GM19372 (cell line): ENCODE measurements around the gene TMEM170B.
A peak's percentile ranks its signal among the peaks of the same experiment; 100 is the strongest.
"Not testable (repeated sequence)": the region's sequence is repeated elsewhere in the genome, so short reads cannot be mapped to it uniquely, and the experiment has no call there.

Experiments
- ATAC-seq: cut with Tn5 transposase; IDR thresholded peaks from one replicate; pipeline ENCODE4 v1.9.1; 2021; ENCODE audit warnings: mild to moderate bottlenecking, low read depth, moderate library complexity; ENCODE audit not compliant: unreplicated experiment

TMEM170B gene

DNA sequence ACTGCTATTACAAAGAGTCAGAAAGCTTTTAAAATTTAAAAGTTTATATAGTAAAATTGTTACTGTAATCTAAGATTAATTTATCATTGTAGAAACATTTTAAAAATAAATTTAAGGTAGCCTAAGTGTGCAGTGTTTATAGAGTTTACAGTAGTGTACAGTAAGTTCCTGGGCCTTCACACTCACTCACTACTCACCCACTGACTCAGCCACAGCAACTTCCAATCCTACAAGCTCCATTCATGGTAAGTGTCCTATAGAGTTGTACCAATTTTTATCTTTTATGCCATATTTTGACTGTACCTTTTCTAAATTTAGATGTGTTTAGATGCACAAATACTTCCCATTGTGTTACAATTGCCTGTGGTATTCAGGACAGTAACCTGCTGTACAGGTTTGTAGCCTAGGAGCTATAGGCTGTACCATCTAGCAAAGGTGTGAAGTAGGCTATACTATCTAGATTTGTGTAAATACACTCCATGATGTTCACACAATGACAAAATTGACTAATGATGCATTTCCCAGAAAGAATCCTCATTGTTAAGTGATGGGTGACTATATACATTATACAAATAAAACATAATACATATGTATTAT, 10.2 kb upstream of the TMEM170B start:
- no peak for ATAC-seq

DNA sequence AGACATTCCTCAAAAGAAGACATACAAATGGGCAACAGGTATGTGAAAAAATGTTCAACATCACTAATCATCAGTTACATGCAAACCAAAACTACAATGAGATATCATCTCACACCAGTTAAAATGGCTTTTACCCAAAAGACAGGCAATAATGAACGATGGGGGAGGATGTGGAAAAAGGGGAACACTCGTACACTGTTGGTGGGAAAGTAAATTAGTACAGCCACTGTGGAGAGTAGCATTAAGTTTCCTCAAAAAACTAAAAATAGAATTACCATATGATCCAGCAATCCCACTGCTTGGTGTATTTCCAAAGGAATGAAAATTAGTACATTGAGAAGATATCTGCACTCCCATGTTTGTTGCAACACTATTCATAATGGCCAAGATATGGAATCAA, 8.6 kb upstream of the TMEM170B start:
- ATAC-seq = no peak

DNA sequence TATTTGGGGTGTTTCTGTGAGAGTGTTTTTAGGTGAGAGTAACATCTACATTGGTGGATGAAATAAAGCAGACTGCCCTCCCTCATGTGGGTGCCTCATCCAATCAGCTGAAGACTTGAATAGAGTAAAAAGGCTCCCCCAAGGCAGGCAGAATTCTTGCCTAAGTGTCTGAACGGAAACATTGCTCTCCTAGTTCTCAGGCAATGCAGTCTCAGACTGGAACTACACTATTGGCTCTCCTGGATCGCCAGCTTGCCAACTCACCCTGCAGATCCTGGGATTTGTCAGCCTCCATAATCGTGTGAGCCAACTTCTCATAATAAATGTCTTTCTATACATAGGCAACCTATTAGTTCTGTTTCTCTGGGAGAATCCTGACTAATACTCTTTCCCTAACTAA, 5.5 kb upstream of the TMEM170B start:
- ATAC-seq = no peak

DNA sequence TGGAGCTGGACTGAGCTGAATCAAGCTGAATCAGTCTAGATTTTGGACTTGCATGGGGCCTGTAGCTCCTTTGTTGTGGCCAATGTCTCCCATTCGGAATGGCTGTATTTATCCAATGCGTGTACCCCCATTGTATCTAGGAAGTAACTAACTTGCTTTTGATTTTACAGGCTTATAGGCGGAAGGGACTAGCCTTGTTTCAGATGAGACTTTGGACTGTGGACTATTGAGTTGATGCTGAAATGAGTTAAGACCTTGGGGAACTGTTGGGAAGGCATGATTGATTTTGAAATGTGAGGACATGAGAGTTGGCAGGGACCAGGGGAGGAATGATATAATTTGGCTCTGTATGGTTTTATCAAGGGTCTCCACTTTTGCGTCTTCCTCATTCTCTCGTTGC, 3.0 kb upstream of the TMEM170B start:
- ATAC-seq = no peak

DNA sequence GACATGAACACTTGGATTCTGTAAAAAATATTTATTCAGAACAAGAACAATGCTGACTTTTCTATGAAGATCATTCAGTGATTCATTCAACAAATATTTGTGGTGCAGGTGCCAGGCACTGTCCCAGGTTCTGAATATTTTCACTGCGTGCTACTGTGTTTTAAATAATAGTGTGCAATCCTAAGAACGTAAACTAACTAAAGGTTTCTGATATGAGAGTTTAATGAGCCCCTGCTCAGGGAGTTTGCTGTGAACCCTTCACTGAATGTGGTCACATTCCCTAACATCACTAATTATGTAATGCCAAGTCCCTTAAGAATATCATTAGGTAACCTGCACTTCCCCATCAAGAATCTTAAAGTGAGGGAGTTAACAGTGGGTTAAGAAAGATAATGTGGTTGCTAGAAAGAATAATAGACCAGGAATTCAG, 1.7 kb upstream of the TMEM170B start:
- no peak for ATAC-seq

DNA sequence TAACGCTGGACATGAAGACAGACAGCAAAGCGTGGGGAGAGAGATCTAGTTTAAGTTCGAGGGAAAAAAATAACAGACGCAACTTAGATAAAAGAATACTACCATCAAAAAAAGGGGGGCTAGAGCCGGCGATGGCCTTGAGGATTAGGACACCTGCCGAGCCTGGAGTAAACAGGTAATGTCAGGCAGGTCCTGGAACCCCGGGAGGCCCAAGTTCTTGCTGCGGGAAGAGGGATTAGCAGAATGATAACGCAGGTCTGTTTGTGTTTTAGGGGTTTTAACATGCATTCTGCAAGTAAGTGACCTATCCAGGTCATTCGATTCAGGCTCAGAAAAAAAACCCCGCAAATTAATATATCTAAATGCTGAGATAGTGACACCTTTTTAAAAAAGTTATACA, 754 bp upstream of the TMEM170B start:
- no peak for ATAC-seq

DNA sequence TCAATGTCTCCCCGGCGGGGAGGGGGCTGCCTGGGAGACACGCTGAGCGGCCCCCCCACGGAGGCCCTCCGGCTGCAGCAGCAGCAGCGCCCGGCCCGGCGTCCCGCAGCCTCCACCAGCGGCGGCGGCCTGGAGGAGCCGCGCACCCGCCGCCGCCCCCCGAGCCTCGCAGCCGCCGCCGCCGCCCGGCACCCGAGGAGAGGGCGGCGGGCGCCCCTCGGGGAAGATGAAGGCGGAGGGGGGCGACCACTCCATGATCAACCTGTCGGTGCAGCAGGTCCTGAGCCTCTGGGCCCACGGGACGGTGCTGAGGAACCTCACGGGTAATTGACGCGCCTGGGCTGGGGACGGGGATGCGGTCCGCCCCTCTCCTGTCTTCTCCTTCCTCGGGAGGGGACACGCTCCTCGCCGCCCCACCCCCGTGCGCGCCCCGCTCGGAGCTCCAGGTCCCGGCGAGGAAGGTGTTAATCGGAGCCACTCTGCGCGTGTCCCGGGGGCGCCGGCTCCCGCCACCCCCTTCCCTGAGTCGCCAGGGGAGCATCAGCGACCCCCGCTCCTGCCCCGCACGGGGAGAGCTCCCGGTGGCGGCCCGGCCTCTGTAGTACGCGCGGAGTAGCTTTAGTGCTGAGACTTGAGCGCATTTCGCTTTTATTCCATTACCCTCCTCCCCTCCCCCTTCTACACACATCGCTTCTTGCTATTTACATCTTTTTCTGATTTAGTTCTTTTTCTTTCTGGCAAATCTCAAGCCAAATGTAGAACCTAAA, 686 bp downstream of the TMEM170B start:
- peak; percentile 12 for ATAC-seq

DNA sequence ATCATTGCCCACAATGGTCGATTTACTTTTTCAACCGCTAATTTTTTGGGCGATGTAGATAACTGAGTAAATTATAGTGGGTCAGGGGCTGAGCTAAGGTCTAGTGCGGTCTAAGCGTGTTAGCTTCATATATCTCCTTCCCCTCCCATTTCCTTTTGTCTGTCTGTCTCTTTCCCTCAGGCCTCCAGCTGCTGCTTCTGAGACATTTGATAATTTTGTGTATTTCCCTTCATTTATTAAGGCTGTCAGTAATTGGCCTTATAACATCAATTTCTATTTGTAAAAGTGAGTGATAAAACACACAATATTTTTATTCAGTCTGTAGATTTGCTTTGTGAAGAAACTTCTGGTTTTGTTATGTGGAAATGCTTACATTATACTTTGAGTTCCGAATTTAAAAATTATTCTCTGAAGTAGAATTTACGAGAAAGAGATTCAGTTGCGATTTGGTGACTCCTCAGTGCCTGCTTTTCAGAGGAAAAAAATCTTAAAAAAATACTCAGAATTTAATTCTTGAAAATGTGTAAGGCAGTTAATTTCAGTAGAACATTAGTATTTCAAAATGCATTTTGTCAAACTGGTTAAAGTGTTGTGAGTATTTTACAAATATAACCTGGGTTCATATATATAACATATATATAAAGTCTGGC, 1.4 kb downstream of the TMEM170B start:
- no peak for ATAC-seq

DNA sequence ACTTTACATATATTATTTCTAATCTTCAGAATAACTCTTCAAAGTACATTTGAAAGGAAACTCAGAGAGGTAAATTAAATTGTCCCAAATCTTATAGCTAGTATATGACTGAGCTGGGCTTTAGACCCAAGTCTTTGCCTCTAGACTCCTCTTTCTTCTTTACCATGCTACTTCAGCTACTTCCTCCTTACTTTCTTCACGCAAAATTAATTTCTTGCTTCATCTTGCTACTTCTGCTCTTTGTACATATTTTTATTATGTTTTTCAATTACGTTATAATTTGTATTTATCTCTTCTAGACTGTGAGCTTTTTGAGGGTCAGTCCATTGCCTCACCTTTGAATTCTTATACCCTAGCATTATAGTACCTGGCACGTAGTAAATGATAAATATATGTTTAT, 5.3 kb downstream of the TMEM170B start:
- ATAC-seq = no peak

DNA sequence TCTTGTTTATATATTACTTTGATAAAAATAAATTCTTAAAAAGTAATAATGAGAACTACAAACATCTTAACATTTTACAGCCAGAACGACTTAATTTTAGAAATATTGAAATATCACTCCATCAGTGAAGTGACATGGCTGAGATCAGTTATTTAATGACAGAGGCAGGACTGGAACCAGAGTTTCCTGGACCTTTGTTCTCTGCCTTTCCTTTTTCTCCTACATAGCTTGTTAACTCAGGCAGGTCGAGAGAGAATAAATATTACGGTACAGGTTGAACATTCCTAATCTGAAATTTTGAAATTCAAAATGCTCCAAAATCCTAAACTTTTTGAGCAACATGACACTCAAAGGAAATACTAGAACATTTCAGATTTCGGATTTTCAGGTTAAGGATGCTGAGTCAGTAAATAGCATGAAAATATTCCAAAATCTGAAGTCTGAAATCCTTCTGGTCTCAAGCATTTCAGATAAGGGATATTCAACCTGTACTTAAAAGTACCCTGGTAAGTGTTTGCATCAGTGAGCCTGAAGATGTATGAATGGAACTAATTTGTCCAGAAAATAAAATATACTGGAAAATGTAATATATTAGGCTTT, 6.5 kb downstream of the TMEM170B start:
- ATAC-seq = no peak

DNA sequence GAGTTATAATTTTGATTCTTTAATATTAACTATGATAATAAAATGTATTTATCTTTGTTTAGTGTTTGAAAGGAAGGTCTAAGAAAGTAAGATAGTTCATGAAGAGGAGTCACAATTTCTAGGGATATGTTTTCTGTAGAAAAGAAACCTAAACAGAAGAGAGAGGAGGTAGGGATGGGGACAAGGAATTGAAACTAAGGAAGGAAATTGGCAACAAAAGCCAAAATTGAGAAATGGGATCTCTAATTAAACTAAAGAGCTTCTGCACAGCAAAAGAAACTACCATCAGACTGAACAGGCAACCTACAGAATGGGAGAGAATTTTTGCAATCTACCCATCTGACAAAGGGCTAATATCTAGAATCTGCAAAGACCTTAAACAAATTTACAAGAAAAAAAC, 10.3 kb downstream of the TMEM170B start:
- ATAC-seq = not testable (repeated sequence)

DNA sequence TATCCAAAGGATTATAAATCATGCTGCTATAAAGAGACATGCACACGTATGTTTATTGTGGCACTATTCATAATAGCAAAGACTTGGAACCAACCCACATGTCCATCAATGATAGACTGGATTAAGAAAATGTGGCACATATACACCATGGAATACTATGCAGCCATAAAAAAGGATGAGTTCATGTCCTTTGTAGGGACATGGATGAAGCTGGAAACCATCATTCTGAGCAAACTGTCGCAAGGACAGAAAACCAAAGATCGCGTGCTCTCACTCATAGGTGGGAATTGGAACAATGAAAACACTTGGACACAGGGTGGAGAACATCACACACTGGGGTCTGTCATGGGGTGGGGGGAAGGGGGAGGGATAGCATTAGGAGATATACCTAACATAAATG, 11.0 kb downstream of the TMEM170B start:
- ATAC-seq = not testable (repeated sequence)

DNA sequence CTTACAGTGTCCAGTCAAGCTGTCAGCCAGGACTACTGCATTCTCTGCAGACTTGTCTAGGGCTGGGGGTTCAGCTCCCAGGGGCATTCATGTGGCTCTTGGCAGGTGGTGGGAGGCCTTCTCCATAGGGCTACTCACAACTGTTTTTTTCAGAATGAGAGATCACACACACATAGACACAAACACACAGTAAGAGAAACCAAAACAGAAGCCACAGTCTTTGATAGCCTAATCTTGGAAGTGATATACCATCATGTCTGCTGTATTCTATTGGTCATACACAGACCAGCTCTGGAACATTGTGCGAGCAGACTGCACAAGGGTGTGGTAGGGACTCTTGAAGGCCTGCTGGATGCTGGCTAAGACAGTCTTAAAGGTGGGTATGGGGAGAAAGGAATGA, 13.5 kb downstream of the TMEM170B start:
- no peak for ATAC-seq

DNA sequence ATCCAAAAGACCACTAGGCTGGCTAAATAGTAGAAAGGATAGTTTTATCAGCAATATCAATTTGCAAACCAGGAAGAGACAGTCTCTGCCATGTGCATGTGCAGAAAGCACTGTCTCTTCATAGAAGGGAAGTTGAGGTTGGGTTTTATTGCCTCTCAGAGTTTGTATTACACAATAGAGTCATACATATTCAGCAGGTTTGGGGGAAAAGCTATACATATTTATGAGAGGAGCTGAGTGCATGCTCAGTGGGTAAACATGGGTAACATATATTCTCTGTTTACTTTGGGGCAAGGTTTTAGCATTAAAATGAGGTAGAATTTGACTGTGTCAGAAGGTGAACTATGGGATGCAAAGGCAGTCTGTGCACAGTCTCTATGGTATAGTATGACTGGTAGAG, 14.9 kb downstream of the TMEM170B start:
- ATAC-seq = no peak

DNA sequence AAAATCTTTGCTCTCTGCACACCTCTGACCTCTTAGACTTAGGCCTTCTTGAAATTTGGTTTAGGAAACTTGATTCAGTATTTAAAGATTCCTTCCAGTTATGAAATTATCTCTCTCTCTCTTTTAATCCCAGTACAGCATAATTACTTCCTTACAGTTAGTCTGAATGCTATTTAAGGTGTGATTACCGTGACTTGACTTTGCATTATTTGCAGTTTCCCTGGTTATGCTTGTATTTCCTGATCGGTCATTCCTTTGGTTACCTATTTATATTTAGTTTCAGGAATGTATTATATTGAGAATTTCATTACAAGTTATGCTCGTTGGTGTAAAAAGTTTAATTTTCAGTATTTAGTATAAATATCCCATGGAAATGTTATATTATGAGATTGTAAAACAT, 16.3 kb downstream of the TMEM170B start:
- no peak for ATAC-seq

DNA sequence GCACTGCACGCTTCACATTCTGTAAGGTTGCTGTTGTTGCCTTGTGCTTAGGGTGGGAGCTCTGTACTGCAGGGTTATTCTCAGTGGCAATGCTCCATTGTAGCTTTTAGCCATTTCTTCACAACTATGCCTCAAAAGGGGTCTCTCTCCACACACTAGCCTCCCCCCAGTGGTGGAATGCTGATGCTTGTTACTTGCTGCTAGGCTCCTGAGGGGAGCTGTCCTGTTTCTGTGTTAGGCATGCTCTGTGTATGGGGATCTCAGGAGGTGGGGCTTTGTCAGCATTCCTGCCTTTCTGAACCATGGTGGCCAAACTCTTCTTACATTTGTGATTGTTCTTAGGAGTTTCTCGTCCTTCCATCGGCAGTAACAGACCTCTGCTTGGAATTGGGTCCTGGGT, 18.8 kb downstream of the TMEM170B start:
- ATAC-seq = no peak

DNA sequence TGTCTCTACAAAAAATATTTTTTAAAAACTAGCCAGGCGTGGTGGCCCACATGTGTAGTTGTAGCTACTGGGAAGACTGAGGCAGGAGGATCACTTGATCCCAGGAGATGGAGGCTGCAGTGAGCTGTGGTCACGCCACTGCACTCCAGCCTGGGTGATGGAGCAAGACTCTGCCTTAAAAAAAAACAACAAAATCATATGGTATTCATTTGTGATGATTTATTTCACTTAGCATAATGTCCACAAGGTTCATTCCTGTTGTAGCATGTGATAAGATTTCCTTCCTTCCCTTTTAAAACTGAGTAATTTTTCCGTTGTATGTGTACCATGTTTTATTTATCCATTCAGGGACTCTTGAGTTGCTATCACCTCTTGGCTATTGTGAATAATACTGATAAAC, 26.2 kb downstream of the TMEM170B start:
- ATAC-seq = no peak

DNA sequence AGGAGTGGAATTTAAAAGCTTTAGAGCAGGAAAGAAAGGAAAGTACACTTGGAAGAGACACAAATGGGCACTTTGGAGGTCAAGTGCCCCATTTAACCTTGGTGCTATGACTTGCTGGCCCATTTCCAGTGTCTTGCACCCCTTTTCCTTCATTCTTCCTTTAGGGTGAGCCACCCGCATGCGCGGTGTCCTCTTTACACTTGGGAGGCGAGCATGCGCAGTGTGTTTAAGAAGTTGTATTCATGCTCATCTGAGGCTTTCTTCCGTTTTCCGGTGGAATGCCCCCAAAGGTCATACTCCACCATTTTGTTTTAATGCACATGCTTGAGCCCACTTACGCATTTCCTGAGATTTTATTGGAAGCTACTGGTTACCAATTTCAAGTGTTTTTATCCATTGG, 29.1 kb downstream of the TMEM170B start:
- no peak for ATAC-seq

DNA sequence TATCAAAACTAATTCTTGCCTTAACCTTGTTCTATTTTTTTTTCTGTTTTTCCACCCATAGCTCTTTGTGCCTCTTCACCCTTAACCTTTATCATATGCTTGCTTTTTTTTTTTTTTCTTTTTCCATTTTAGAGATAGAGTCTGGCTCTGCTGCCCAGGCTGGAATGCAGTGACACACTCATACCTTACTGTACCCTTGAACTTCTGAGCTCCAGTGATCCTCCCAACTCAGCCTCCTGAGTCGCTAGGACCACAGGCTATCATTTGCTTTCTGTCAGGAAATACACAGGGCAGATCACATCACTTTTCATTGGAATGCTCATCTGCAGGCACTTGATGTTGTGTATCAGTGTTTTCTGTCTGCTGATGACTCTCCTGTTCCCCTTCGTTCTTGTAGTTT, 33.5 kb downstream of the TMEM170B start:
- ATAC-seq = no peak

DNA sequence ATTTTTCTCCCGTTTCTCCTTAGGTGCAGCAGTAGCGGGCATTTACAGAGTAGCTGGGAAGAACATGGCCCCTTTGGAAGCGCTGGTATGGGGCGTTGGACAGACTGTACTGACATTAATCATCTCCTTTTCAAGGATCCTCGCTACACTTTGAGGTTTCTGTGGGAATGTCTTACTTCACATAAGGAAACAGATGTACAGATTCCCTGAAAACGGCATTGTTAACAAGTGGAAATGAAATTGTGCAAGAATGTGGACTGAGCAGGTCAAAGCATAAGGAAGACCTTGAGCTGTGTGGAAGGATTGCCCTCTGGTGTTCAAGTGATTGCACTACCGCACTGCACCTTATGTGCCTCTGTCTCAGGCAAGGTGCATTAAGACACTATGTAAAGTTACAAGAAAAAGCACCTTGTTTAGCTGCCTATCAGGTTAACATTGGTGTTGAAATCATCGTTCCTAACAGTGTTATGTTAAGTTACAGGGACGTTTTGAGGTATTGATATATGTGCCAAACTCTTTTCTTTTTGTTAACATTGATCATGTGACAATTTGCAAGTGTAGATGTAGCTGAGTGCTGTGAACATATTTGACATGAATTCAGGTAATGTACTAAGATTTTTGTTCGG, 38.0 kb downstream of the TMEM170B start:
- ATAC-seq = peak; percentile 97
